ENCODE data around the gene IPO8.

The IPO8 gene

GRCh38 chr12:30626847-30627246 is 68.8 kb downstream of the IPO8 start:
- TF ChIP-seq SIN3A (IDR thresholded peaks at IDR 0.05; ENCODE audit: borderline replicate concordance, insufficient read depth, low read length) (no peak), POLR2AphosphoS5 (IDR thresholded peaks at IDR 0.05; ENCODE audit: low read depth, low read length) (no peak), REST (IDR thresholded peaks at IDR 0.05; ENCODE audit: insufficient read depth in 1 of 2, low read depth in 2 of 2, low read length in 2 of 2) (no peak), TAF1 (IDR thresholded peaks at IDR 0.05; ENCODE audit: borderline replicate concordance, insufficient read depth, low read length) (no peak), FOXP2 (optimal IDR thresholded peaks at IDR 0.05; ENCODE audit: borderline replicate concordance, extremely low read depth, extremely low read length, insufficient read depth) (no peak)

- no peak for TF ChIP-seq POLR2AphosphoS5 (IDR thresholded peaks at IDR 0.05; ENCODE audit: low read depth, low read length)
- no peak for TF ChIP-seq FOXP2 (optimal IDR thresholded peaks at IDR 0.05; ENCODE audit: borderline replicate concordance, extremely low read depth, extremely low read length, insufficient read depth)
- TF ChIP-seq TAF1 (IDR thresholded peaks at IDR 0.05; ENCODE audit: borderline replicate concordance, insufficient read depth, low read length), result no peak
- TF ChIP-seq SIN3A (IDR thresholded peaks at IDR 0.05; ENCODE audit: borderline replicate concordance, insufficient read depth, low read length), result no peak
- TF ChIP-seq REST (IDR thresholded peaks at IDR 0.05; ENCODE audit: insufficient read depth in 1 of 2, low read depth in 2 of 2, low read length in 2 of 2), result no peak
Measured at GRCh38 chr12:30624009-30624408, 71.7 kb downstream of the IPO8 start.

- TF ChIP-seq POLR2AphosphoS5 (IDR thresholded peaks at IDR 0.05; ENCODE audit: low read depth, low read length) (no peak), SIN3A (IDR thresholded peaks at IDR 0.05; ENCODE audit: borderline replicate concordance, insufficient read depth, low read length) (no peak), FOXP2 (optimal IDR thresholded peaks at IDR 0.05; ENCODE audit: borderline replicate concordance, extremely low read depth, extremely low read length, insufficient read depth) (no peak), TAF1 (IDR thresholded peaks at IDR 0.05; ENCODE audit: borderline replicate concordance, insufficient read depth, low read length) (no peak), REST (IDR thresholded peaks at IDR 0.05; ENCODE audit: insufficient read depth in 1 of 2, low read depth in 2 of 2, low read length in 2 of 2) (no peak)
Measured at GRCh38 chr12:30622509-30622908, 73.2 kb downstream of the IPO8 start.

- TF ChIP-seq POLR2AphosphoS5 (IDR thresholded peaks at IDR 0.05; ENCODE audit: low read depth, low read length) (no peak), FOXP2 (optimal IDR thresholded peaks at IDR 0.05; ENCODE audit: borderline replicate concordance, extremely low read depth, extremely low read length, insufficient read depth) (no peak), SIN3A (IDR thresholded peaks at IDR 0.05; ENCODE audit: borderline replicate concordance, insufficient read depth, low read length) (no peak), TAF1 (IDR thresholded peaks at IDR 0.05; ENCODE audit: borderline replicate concordance, insufficient read depth, low read length) (no peak), REST (IDR thresholded peaks at IDR 0.05; ENCODE audit: insufficient read depth in 1 of 2, low read depth in 2 of 2, low read length in 2 of 2) (no peak)
Measured at GRCh38 chr12:30617346-30618016, 78.2 kb downstream of the IPO8 start.

Measured in PFSK-1 (cell line).